ENCODE measurements around the gene LAPTM5.

GRCh38 chr1:30718636-30719405, 38.8 kb downstream of the LAPTM5 start:
- TF ChIP-seq, protein P1, sequence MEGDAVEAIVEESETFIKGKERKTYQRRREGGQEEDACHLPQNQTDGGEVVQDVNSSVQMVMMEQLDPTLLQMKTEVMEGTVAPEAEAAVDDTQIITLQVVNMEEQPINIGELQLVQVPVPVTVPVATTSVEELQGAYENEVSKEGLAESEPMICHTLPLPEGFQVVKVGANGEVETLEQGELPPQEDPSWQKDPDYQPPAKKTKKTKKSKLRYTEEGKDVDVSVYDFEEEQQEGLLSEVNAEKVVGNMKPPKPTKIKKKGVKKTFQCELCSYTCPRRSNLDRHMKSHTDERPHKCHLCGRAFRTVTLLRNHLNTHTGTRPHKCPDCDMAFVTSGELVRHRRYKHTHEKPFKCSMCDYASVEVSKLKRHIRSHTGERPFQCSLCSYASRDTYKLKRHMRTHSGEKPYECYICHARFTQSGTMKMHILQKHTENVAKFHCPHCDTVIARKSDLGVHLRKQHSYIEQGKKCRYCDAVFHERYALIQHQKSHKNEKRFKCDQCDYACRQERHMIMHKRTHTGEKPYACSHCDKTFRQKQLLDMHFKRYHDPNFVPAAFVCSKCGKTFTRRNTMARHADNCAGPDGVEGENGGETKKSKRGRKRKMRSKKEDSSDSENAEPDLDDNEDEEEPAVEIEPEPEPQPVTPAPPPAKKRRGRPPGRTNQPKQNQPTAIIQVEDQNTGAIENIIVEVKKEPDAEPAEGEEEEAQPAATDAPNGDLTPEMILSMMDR (IDR thresholded peaks at IDR 0.05): no peak
- no peak for TF ChIP-seq EZH2 (IDR thresholded peaks at IDR 0.05; ENCODE audit: borderline replicate concordance, insufficient read depth, low read depth, low read length, poor library complexity, severe bottlenecking)

Measured in B cell (primary cell).